GM23338 (cell line): ENCODE data around the gene SIRT3. TPM values are rescaled to one million over a fixed set of nuclear protein-coding genes. Genes with fewer than 3 reads are reported as not detected.

ENCODE experiments used
- ATAC-seq: fragments of 200-7000 bp; cut with Tn5 transposase; 3 replicates; pipeline ENCODE4 v1.9.1; 2020
- DNase-seq: peaks from one replicate; pipeline ENCODE4 v3.0.0-alpha.2; 2015; ENCODE audit warnings: low spot score
- H2AFZ ChIP-seq: fragments of 200-600 bp; sonication (generic); 2 replicates; pipeline ENCODE4 v1.8.0; 2016; ENCODE audit warnings: antibody characterized with exemption, mild to moderate bottlenecking, moderate library complexity
- H3F3A ChIP-seq: fragments of 200-600 bp; sonication (generic); replicated peaks from 2 replicates; pipeline ENCODE4 v1.8.0; 2017; ENCODE audit warnings: antibody characterized with exemption, mixed run types, low read depth
- H3K27ac ChIP-seq: fragments of 200-600 bp; sonication (generic); 2 replicates; pipeline ENCODE4 v1.6.1; 2016; ENCODE audit warnings: low read depth
- H3K27me3 ChIP-seq: fragments of 200-600 bp; sonication (generic); 2 replicates; pipeline ENCODE4 v1.8.0; 2016; ENCODE audit warnings: mild to moderate bottlenecking, mixed run types, moderate library complexity; ENCODE audit not compliant: insufficient read depth
- H3K36me3 ChIP-seq: fragments of 200-600 bp; sonication (generic); 2 replicates; pipeline ENCODE4 v1.8.0; 2016; ENCODE audit warnings: mild to moderate bottlenecking; ENCODE audit not compliant: insufficient read depth
- H3K4me1 ChIP-seq: fragments of 200-600 bp; sonication (generic); 2 replicates; pipeline ENCODE4 v1.8.0; 2016; ENCODE audit warnings: mild to moderate bottlenecking, moderate library complexity; ENCODE audit not compliant: insufficient read depth
- H3K4me2 ChIP-seq: fragments of 200-600 bp; sonication (generic); 2 replicates; pipeline ENCODE4 v1.7.1; 2017; ENCODE audit warnings: mixed run types
- H3K4me3 ChIP-seq: fragments of 200-600 bp; sonication (generic); 2 replicates; pipeline ENCODE4 v1.6.1; 2016; ENCODE audit warnings: mixed run types
- H3K79me2 ChIP-seq: fragments of 200-600 bp; sonication (generic); replicated peaks from 2 replicates; pipeline ENCODE4 v1.8.0; 2017; ENCODE audit warnings: mild to moderate bottlenecking; ENCODE audit not compliant: insufficient read depth
- H3K9me2 ChIP-seq: fragments of 200-600 bp; sonication (generic); 2 replicates; pipeline ENCODE4 v1.8.0; 2017; ENCODE audit not compliant: insufficient read depth
- H4K20me1 ChIP-seq: fragments of 200-600 bp; sonication (generic); replicated peaks from 2 replicates; pipeline ENCODE4 v1.8.0; 2017; ENCODE audit warnings: mild to moderate bottlenecking; ENCODE audit not compliant: insufficient read depth
- H3K27ac Mint-ChIP-seq: 2 replicates; pipeline ENCODE4 v1.8.0; 2020; ENCODE audit warnings: inconsistent platforms, mild to moderate bottlenecking, moderate library complexity, mixed read lengths
- H3K27me3 Mint-ChIP-seq: 3 replicates; pipeline ENCODE4 v1.8.0; 2022; ENCODE audit warnings: low read depth, mild to moderate bottlenecking, moderate library complexity, mixed read lengths, inconsistent platforms; ENCODE audit not compliant: insufficient read depth, poor library complexity
- H3K36me3 Mint-ChIP-seq: 3 replicates; pipeline ENCODE4 v1.8.0; 2021; ENCODE audit warnings: low read depth, mild to moderate bottlenecking, inconsistent platforms, moderate library complexity, mixed read lengths
- H3K4me1 Mint-ChIP-seq: 3 replicates; pipeline ENCODE4 v1.8.0; 2020; ENCODE audit warnings: mild to moderate bottlenecking, inconsistent platforms, mixed read lengths
- H3K4me3 Mint-ChIP-seq: 3 replicates; pipeline ENCODE4 v1.8.0; 2021; ENCODE audit warnings: moderate library complexity, mild to moderate bottlenecking, inconsistent platforms, mixed read lengths
- H3K9me3 Mint-ChIP-seq: 3 replicates; pipeline ENCODE4 v1.8.0; 2020; ENCODE audit warnings: moderate library complexity, mild to moderate bottlenecking, inconsistent platforms, mixed read lengths
- CREB1 ChIP-seq: fragments of 250-450 bp; sonication (Bioruptor Pico); IDR thresholded peaks from 2 replicates; pipeline ENCODE4 v1.5.0; 2020; ENCODE audit warnings: low read depth, mild to moderate bottlenecking, moderate library complexity
- ETS1 ChIP-seq: IDR thresholded peaks from 2 replicates; pipeline ENCODE4 v1.6.1; 2016; ENCODE audit warnings: antibody characterized with exemption
- EZH2 ChIP-seq: fragments of 200-600 bp; sonication (generic); IDR thresholded peaks from one replicate; pipeline ENCODE4 v1.8.0; 2017; ENCODE audit warnings: antibody characterized with exemption, mild to moderate bottlenecking, low read depth; ENCODE audit not compliant: unreplicated experiment
- EZH2phosphoT487 ChIP-seq: fragments of 200-600 bp; sonication (generic); IDR thresholded peaks from one replicate; pipeline ENCODE4 v1.8.1; 2018; ENCODE audit warnings: antibody characterized with exemption; ENCODE audit not compliant: unreplicated experiment
- JUNB ChIP-seq: IDR thresholded peaks from one replicate; pipeline ENCODE4 v1.6.1; 2016; ENCODE audit warnings: antibody characterized with exemption; ENCODE audit not compliant: unreplicated experiment
- NANOG ChIP-seq: IDR thresholded peaks from 2 replicates; pipeline ENCODE4 v1.6.1; 2016; ENCODE audit warnings: antibody characterized with exemption, borderline replicate concordance
- POLR2AphosphoS5 ChIP-seq: IDR thresholded peaks from 2 replicates; pipeline ENCODE4 v1.6.1; 2016; ENCODE audit warnings: antibody characterized with exemption, low read depth
- REST ChIP-seq: IDR thresholded peaks from one replicate; pipeline ENCODE4 v1.6.1; 2018; ENCODE audit warnings: antibody characterized with exemption; ENCODE audit not compliant: unreplicated experiment
- STAT1 ChIP-seq: IDR thresholded peaks from one replicate; pipeline ENCODE4 v1.6.1; 2016; ENCODE audit warnings: antibody characterized with exemption; ENCODE audit not compliant: unreplicated experiment
- ZNF114 ChIP-seq: fragments of 250-450 bp; sonication (Bioruptor Pico); IDR thresholded peaks from 2 replicates; pipeline ENCODE4 v1.5.0; 2020; ENCODE audit warnings: mild to moderate bottlenecking, moderate library complexity
- ZNF331 ChIP-seq: fragments of 250-450 bp; sonication (Bioruptor Pico); IDR thresholded peaks from 2 replicates; pipeline ENCODE4 v1.5.0; 2020; ENCODE audit warnings: low read depth, mild to moderate bottlenecking, moderate library complexity
- ZNF462 ChIP-seq: fragments of 250-450 bp; sonication (Bioruptor Pico); IDR thresholded peaks from 2 replicates; pipeline ENCODE4 v1.5.0; 2020; ENCODE audit warnings: mild to moderate bottlenecking, moderate library complexity
- polyA plus RNA-seq: library from polyadenylated mRNA; unstranded; fragments of >200 nt; fragmentation: Nextera tagmentation; extraction: Ambion mirVana; gene quantifications from 2 replicates; pipeline ENCODE4 v1.2.1, GENCODE V29; 2016
- total RNA-seq: library from RNA; depleted of rRNA; stranded (reverse); fragments of >200 nt; shearing (Covaris generic); gene quantifications from 2 replicates; pipeline ENCODE4 v1.2.3, GENCODE V29; 2014
- TF ChIP-seq, protein P1 (sequence below), 2 experiments: fragments of 200-600 bp in 1 of 2; sonication (generic) in 1 of 2; conservative IDR thresholded peaks; 2 replicates each; pipeline versions ENCODE4 v1.5.1 to v1.6.1; 2016 to 2017; ENCODE audit warnings: antibody characterized with exemption in 2 of 2, low read depth in 2 of 2, mild to moderate bottlenecking in 2 of 2, moderate library complexity in 1 of 2

SIRT3 gene
- total and polyA plus RNA-seq, 2 experiments from 2014 or later: 7.0 to 11.4 TPM

DNA sequence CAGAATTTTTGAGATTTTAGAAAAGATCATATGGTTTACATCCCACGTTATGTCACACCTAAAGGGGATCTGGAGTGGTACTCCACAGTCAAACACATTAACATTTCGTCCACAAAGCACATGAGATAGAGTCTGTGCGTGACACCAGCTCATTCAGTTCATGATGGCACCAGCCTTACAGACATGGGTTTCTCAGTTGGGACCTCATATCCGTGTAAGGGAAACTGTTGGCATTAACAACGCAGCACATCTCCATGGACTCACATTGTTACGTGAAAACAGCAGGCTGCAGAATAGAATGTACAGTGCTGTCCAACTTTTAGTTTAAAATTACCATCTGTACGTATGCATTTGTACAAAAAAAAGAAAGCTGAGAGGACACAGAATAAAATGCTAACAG lies 14.6 kb downstream of the SIRT3 start:
- Histone ChIP-seq H3K36me3 (no peaks in the 10 kb centered on the region), H3F3A (no peaks in the 10 kb centered on the region), H3K27ac (no peak overlapping the region), H3K9me2 (no peaks in the 10 kb centered on the region), H3K27me3 (no peaks in the 10 kb centered on the region), H4K20me1 (no peaks in the 10 kb centered on the region; the same call in 1 of the 2 replicates), H3K79me2 (no peaks in the 10 kb centered on the region), H3K4me3 (no peak overlapping the region), H3K4me2 (no peak overlapping the region), H2AFZ (no peak overlapping the region), H3K4me1 (no peaks in the 10 kb centered on the region)
- peaks cover 9% of the 10 kb centered on the region; the same call in 1 of the 3 replicates for H3K36me3 Mint-ChIP-seq
- DNase-seq (no peak), ATAC-seq (no peak)
- H3K4me3 Mint-ChIP-seq: no peak overlapping the region
- H3K27ac Mint-ChIP-seq: no peak overlapping the region
- no peaks in the 10 kb centered on the region for H3K4me1 Mint-ChIP-seq
- peaks cover 15% of the 10 kb centered on the region for H3K27me3 Mint-ChIP-seq
- TF ChIP-seq, protein P1, sequence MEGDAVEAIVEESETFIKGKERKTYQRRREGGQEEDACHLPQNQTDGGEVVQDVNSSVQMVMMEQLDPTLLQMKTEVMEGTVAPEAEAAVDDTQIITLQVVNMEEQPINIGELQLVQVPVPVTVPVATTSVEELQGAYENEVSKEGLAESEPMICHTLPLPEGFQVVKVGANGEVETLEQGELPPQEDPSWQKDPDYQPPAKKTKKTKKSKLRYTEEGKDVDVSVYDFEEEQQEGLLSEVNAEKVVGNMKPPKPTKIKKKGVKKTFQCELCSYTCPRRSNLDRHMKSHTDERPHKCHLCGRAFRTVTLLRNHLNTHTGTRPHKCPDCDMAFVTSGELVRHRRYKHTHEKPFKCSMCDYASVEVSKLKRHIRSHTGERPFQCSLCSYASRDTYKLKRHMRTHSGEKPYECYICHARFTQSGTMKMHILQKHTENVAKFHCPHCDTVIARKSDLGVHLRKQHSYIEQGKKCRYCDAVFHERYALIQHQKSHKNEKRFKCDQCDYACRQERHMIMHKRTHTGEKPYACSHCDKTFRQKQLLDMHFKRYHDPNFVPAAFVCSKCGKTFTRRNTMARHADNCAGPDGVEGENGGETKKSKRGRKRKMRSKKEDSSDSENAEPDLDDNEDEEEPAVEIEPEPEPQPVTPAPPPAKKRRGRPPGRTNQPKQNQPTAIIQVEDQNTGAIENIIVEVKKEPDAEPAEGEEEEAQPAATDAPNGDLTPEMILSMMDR (conservative IDR thresholded peaks at IDR 0.05; ENCODE audit: low read depth in 2 of 2): no peak
- TF ChIP-seq ETS1: no peak
- no peak for TF ChIP-seq POLR2AphosphoS5
- no peak for TF ChIP-seq NANOG
- TF ChIP-seq STAT1: no peak
- TF ChIP-seq EZH2: no peak
- TF ChIP-seq ZNF462: no peak
- TF ChIP-seq ZNF114: no peak
- TF ChIP-seq CREB1 (CRISPR knock-in tag): no peak
- TF ChIP-seq JUNB: no peak
- no peak for TF ChIP-seq REST
- no peak for TF ChIP-seq ZNF331 (CRISPR knock-in tag)
- no peak for TF ChIP-seq EZH2phosphoT487
- no peaks in the 10 kb centered on the region for H3K9me3 Mint-ChIP-seq
